Endothelial cell of umbilical vein (primary cell): Measurements from ENCODE around the gene WNT9A. TPM values are rescaled to one million over a fixed set of nuclear protein-coding genes. Genes with fewer than 3 reads are reported as not detected.

Experiments used
- BruUV-seq: library from RNA; stranded (reverse); fragments of 400-500 nt; replicated peaks from 2 replicates; lab custom pipeline; 2021; lab: Mats Ljungman, UMichigan
- CTCF ChIA-PET: fragments of 300-600, 350-600 bp; sonication (Branson Sonifier 250); formaldehyde crosslinking; loops from one replicate; lab custom pipeline; 2021; ENCODE audit warnings: antibody characterized with exemption, inconsistent platforms; lab: Charles Lee
- POLR2A ChIA-PET: fragments of 300-600, 350-600 bp; sonication (Branson Sonifier 250); formaldehyde crosslinking; loops from one replicate; lab custom pipeline; 2021; ENCODE audit warnings: antibody characterized with exemption, inconsistent platforms; lab: Charles Lee
- DNase-seq: peaks from one replicate; pipeline ENCODE4 v3.0.0-alpha.2; 2011; ENCODE audit warnings: low read depth, low spot score
- FAIRE-seq: peaks from 2 replicates; lab custom pipeline; 2011; peaks lifted over from hg19 to GRCh38; lab: Jason Lieb, UNC
- H2AFZ ChIP-seq: 2 replicates; pipeline ENCODE4 v1.6.0; 2012; ENCODE audit warnings: low read depth, low read length, control low read depth, inconsistent platforms
- H3K27ac ChIP-seq: 2 replicates; pipeline ENCODE4 v1.5.1; 2011; ENCODE audit warnings: low read depth, mild to moderate bottlenecking, control low read depth, low read length, moderate library complexity; ENCODE audit not compliant: insufficient read depth
- H3K27me3 ChIP-seq, 2 experiments: 2 replicates each; pipeline versions ENCODE4 v1.6.0 to v1.6.1; 2011; ENCODE audit warnings: low read length in 2 of 2, mixed read lengths in 1 of 2; ENCODE audit not compliant: control insufficient read depth in 2 of 2, insufficient read depth in 2 of 2
- H3K36me3 ChIP-seq, 2 experiments: 2 replicates in 1 of 2; 3 replicates in 1 of 2; pipeline ENCODE4 v1.5.1; 2011; ENCODE audit warnings: low read length in 2 of 2, mild to moderate bottlenecking in 1 of 2, moderate library complexity in 1 of 2; ENCODE audit not compliant: control insufficient read depth in 2 of 2, insufficient read depth in 2 of 2; ENCODE audit errors: extremely low read depth in 1 of 2
- H3K4me1 ChIP-seq: 3 replicates; pipeline ENCODE4 v1.5.1; 2011; ENCODE audit warnings: mild to moderate bottlenecking, low read length; ENCODE audit not compliant: control insufficient read depth, insufficient read depth; ENCODE audit errors: extremely low read depth
- H3K4me2 ChIP-seq: 2 replicates; pipeline ENCODE4 v1.6.1; 2011; ENCODE audit warnings: low read length, control low read depth, mixed read lengths; ENCODE audit not compliant: insufficient read depth
- H3K4me3 ChIP-seq, 3 experiments: fragments of 200-600 bp in 1 of 3; sonication (generic), shearing (Covaris generic) in 1 of 3; replicated peaks in 1 of 3; 2 replicates each; pipeline ENCODE4 v1.5.1; 2011 to 2016; ENCODE audit warnings: control low read depth in 3 of 3, low read length in 3 of 3, mild to moderate bottlenecking in 2 of 3, inconsistent platforms in 1 of 3, low read depth in 1 of 3, moderate library complexity in 1 of 3; ENCODE audit not compliant: insufficient read depth in 1 of 3
- H3K79me2 ChIP-seq: 2 replicates; pipeline ENCODE4 v1.6.0; 2012; ENCODE audit warnings: low read length, inconsistent platforms; ENCODE audit not compliant: control insufficient read depth, insufficient read depth
- H3K9ac ChIP-seq: replicated peaks from 2 replicates; pipeline ENCODE3; 2011; ENCODE audit warnings: low read length, control low read depth; ENCODE audit not compliant: insufficient read depth; ENCODE audit errors: extremely low read depth
- H3K9me1 ChIP-seq: replicated peaks from 3 replicates; pipeline ENCODE4 v1.6.0; 2011; ENCODE audit warnings: mild to moderate bottlenecking, low read length; ENCODE audit not compliant: control insufficient read depth, insufficient read depth; ENCODE audit errors: extremely low read depth
- H3K9me3 ChIP-seq: replicated peaks from 2 replicates; pipeline ENCODE4 v1.5.1; 2012; ENCODE audit warnings: low read length, inconsistent platforms; ENCODE audit not compliant: control insufficient read depth, insufficient read depth
- H4K20me1 ChIP-seq: replicated peaks from 2 replicates; pipeline ENCODE3; 2011; ENCODE audit warnings: mild to moderate bottlenecking, low read length; ENCODE audit not compliant: control insufficient read depth, insufficient read depth; ENCODE audit errors: extremely low read depth
- EZH2 ChIP-seq: IDR thresholded peaks from 2 replicates; pipeline ENCODE4 v1.6.1; 2012; ENCODE audit warnings: borderline replicate concordance, low read depth, mild to moderate bottlenecking, moderate library complexity, low read length, inconsistent platforms; ENCODE audit not compliant: severe bottlenecking
- FOS ChIP-seq: IDR thresholded peaks from 2 replicates; pipeline ENCODE4 v1.6.1; 2011; ENCODE audit warnings: mild to moderate bottlenecking, low read length, moderate library complexity, borderline replicate concordance; ENCODE audit not compliant: insufficient read depth
- GATA2 ChIP-seq: IDR thresholded peaks from 2 replicates; pipeline ENCODE4 v1.7.0; 2011; ENCODE audit warnings: low read depth, mild to moderate bottlenecking, moderate library complexity, mixed read lengths, low read length; ENCODE audit not compliant: insufficient read length, insufficient read depth
- JUN ChIP-seq: IDR thresholded peaks from 2 replicates; pipeline ENCODE4 v1.6.1; 2011; ENCODE audit warnings: borderline replicate concordance, low read depth; ENCODE audit not compliant: insufficient read length, insufficient read depth
- MYC ChIP-seq: IDR thresholded peaks from one replicate; pipeline ENCODE4 v1.6.1; 2011; ENCODE audit warnings: mild to moderate bottlenecking, low read depth, low read length
- POLR2A ChIP-seq: IDR thresholded peaks from 2 replicates; pipeline ENCODE4 v1.6.1; 2012; ENCODE audit warnings: low read depth, mild to moderate bottlenecking, control low read depth, low read length
- POLR2AphosphoS5 ChIP-seq: IDR thresholded peaks from 2 replicates; pipeline ENCODE4 v1.6.1; 2012; ENCODE audit warnings: low read depth, mild to moderate bottlenecking, control low read depth, low read length, moderate library complexity; ENCODE audit not compliant: insufficient read depth
- dilution Hi-C: fragments of 300-500 bp; cut with MboI; formaldehyde crosslinking; loops from one replicate; pipeline ENCODE4 v1.15.0; 2019; ENCODE audit warnings: low sequenced_read_pairs; ENCODE audit not compliant: extremely low pct_ligation_motif_present
- intact Hi-C: fragments of 100-400 bp; cut with micrococcal nuclease; formaldehyde crosslinking; loops from one replicate; pipeline ENCODE4 v1.10.0; 2022
- polyA plus RNA-seq, 4 experiments: library from polyadenylated mRNA; depleted of rRNA in 3 of 4; stranded (reverse) in 3 of 4; unstranded in 1 of 4; fragments of >200 nt; gene quantifications; 2 replicates each; pipeline versions ENCODE4 v1.2.1 to v1.2.3, GENCODE V29; 2011 to 2012; ENCODE audit warnings: missing spikeins in 1 of 4
- total RNA-seq: library from RNA; stranded (reverse); gene quantifications from 2 replicates; pipeline ENCODE4 v1.2.3, GENCODE V29; 2021
- TF ChIP-seq, protein P1 (sequence below), 2 donors: IDR thresholded peaks; 1 replicate in 1 of 2; 2 replicates in 1 of 2; pipeline ENCODE4 v1.5.1; 2011; ENCODE audit warnings: low read length in 2 of 2, mild to moderate bottlenecking in 2 of 2, moderate library complexity in 2 of 2, control low read depth in 1 of 2, inconsistent platforms in 1 of 2, low read depth in 1 of 2; ENCODE audit not compliant: insufficient read depth in 1 of 2; ENCODE audit errors: extremely low read depth in 1 of 2
- TF ChIP-seq, protein P2 (sequence below): IDR thresholded peaks from 2 replicates; pipeline ENCODE4 v1.6.1; 2011; ENCODE audit not compliant: insufficient read depth, insufficient read length

Gene WNT9A
- total and polyA plus RNA-seq, 2 donors (not counting 3 experiments of a cell fraction or from before 2014, with no cell fraction given): 5.4 to 6.2 TPM

DNA sequence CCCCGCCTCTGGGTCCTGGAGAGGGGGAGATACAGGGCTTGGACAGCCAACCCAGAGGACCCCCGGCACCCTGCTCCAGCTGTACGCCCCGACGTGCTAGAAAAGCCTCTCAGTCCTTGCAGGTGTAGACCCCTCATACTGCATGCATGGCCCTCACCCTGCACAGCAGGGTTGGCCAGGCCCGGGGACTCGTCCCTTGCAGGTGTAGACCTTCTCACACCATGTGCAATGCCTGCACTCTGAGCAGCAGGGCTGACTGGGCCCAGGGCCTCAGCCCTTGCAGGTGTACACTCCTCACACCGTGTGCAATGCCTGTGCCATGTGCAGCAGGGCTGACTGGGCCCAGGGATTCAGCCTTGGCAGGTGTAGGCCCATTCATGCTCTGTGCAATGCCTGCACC is 26.8 kb downstream of the WNT9A start:
- ChIA-PET POLR2A (no interaction called here), CTCF (no interaction called here)
- Histone ChIP-seq H3K36me3 (peaks cover 0 to 6% of the 10 kb centered on the region in 2 experiments), H3K27me3 (no peaks in the 10 kb centered on the region), H3K4me1 (no peaks in the 10 kb centered on the region), H3K9me1 (no peaks in the 10 kb centered on the region), H3K9me3 (no peaks in the 10 kb centered on the region), H3K4me3 (no peak overlapping the region), H3K4me2 (no peak overlapping the region), H2AFZ (no peak overlapping the region), H4K20me1 (no peaks in the 10 kb centered on the region), H3K9ac (no peak overlapping the region), H3K79me2 (no peaks in the 10 kb centered on the region), H3K27ac (no peak overlapping the region)
- dilution Hi-C loops: no loop called here
- intact Hi-C loops: no loop called here
- FAIRE-seq (no peak), DNase-seq (no peak)
- no TSS peak for BruUV-seq
- TF ChIP-seq POLR2A (no peak), GATA2 (no peak)
- TF ChIP-seq, protein P1, sequence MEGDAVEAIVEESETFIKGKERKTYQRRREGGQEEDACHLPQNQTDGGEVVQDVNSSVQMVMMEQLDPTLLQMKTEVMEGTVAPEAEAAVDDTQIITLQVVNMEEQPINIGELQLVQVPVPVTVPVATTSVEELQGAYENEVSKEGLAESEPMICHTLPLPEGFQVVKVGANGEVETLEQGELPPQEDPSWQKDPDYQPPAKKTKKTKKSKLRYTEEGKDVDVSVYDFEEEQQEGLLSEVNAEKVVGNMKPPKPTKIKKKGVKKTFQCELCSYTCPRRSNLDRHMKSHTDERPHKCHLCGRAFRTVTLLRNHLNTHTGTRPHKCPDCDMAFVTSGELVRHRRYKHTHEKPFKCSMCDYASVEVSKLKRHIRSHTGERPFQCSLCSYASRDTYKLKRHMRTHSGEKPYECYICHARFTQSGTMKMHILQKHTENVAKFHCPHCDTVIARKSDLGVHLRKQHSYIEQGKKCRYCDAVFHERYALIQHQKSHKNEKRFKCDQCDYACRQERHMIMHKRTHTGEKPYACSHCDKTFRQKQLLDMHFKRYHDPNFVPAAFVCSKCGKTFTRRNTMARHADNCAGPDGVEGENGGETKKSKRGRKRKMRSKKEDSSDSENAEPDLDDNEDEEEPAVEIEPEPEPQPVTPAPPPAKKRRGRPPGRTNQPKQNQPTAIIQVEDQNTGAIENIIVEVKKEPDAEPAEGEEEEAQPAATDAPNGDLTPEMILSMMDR (IDR thresholded peaks at IDR 0.05; ENCODE audit: extremely low read depth in 1 of 2, insufficient read depth in 1 of 2, low read depth in 1 of 2, low read length in 2 of 2): no peak
- TF ChIP-seq, protein P2, sequence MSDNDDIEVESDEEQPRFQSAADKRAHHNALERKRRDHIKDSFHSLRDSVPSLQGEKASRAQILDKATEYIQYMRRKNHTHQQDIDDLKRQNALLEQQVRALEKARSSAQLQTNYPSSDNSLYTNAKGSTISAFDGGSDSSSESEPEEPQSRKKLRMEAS: no peak

DNA sequence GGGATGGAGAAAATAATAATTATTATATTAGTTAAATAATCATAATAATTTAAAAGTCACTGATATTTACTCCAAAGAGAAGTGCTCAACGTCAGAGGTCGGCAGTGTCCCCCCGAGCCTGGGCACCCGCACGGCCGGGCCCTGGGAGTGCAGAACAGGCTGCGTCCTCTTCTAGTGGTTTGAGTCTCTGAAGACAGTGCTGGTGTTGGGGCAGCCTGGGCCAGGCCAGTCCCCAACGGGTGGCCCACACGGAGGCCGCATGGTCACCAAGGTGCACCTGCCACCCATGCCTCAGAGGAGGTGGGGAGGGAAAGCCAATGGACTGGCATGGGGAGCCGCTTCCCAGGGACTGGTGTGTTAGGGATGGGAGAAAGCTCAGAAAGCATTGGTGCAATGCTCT is 27.3 kb downstream of the WNT9A start:
- no peak overlapping the region for H3K9ac ChIP-seq
- H4K20me1 ChIP-seq: no peaks in the 10 kb centered on the region
- no TSS peak for BruUV-seq
- FAIRE-seq (no peak), DNase-seq (no peak)
- no peak overlapping the region for H2AFZ ChIP-seq
- POLR2A ChIA-PET: no interaction called here
- H3K27me3 ChIP-seq: no peaks in the 10 kb centered on the region
- H3K27ac ChIP-seq: no peak overlapping the region
- CTCF ChIA-PET: no interaction called here
- dilution Hi-C loops (no loop called here), intact Hi-C loops (no loop called here)
- H3K4me2 ChIP-seq: no peak overlapping the region
- H3K4me1 ChIP-seq: no peaks in the 10 kb centered on the region
- no peak for TF ChIP-seq POLR2A
- TF ChIP-seq, protein P2: no peak
- TF ChIP-seq EZH2: no peak
- TF ChIP-seq MYC: no peak
- TF ChIP-seq, protein P1 (IDR thresholded peaks at IDR 0.05; ENCODE audit: extremely low read depth in 1 of 2, insufficient read depth in 1 of 2, low read depth in 1 of 2, low read length in 2 of 2): no peak
- TF ChIP-seq FOS: no peak
- TF ChIP-seq POLR2AphosphoS5: no peak
- TF ChIP-seq GATA2: no peak
- no peak for TF ChIP-seq JUN
- H3K36me3 ChIP-seq: peaks cover 0 to 6% of the 10 kb centered on the region in 2 experiments
- H3K79me2 ChIP-seq: no peaks in the 10 kb centered on the region
- no peaks in the 10 kb centered on the region for H3K9me1 ChIP-seq
- H3K4me3 ChIP-seq: no peak overlapping the region
- no peaks in the 10 kb centered on the region for H3K9me3 ChIP-seq
